SK-N-SH treated with all-trans-retinoic acid at 6 μM for 48 hours (cell line): ENCODE results near the gene DDHD1.

ENCODE experiments used
- ATAC-seq: fragments of 200-7000 bp; cut with Tn5 transposase; 3 replicates; pipeline ENCODE4 v1.9.1; 2020; ENCODE audit warnings: mild to moderate bottlenecking, moderate library complexity
- ARNTL ChIP-seq: fragments of 450-650 bp; formaldehyde crosslinking; IDR thresholded peaks from 2 replicates; pipeline ENCODE4 v1.5.0; 2020; ENCODE audit warnings: low read depth, mild to moderate bottlenecking, moderate library complexity, borderline replicate concordance
- BACH2 ChIP-seq: fragments of 250-450 bp; sonication (Bioruptor Pico); IDR thresholded peaks from 2 replicates; pipeline ENCODE4 v1.9.0; 2021; ENCODE audit warnings: mild to moderate bottlenecking, borderline replicate concordance
- CSDC2 ChIP-seq: fragments of 250-450 bp; sonication (Bioruptor Pico); IDR thresholded peaks from 2 replicates; pipeline ENCODE4 v1.5.0; 2020; ENCODE audit warnings: mild to moderate bottlenecking, moderate library complexity
- ESRRG ChIP-seq: fragments of 250-450 bp; sonication (Bioruptor Pico); IDR thresholded peaks from 2 replicates; pipeline ENCODE4 v1.6.1; 2021; ENCODE audit warnings: mild to moderate bottlenecking
- GLIS3 ChIP-seq: fragments of 250-450 bp; sonication (Bioruptor Pico); IDR thresholded peaks from 2 replicates; pipeline ENCODE4 v1.5.0; 2020; ENCODE audit warnings: mild to moderate bottlenecking, moderate library complexity
- ISL1 ChIP-seq: fragments of 250-450 bp; sonication (Bioruptor Pico); IDR thresholded peaks from 2 replicates; pipeline ENCODE4 v2.1.2; 2022; ENCODE audit warnings: mild to moderate bottlenecking, moderate library complexity
- OSR1 ChIP-seq: fragments of 250-450 bp; sonication (Bioruptor Pico); IDR thresholded peaks from 2 replicates; pipeline ENCODE4 v1.8.0; 2022; ENCODE audit warnings: moderate library complexity, mild to moderate bottlenecking, inconsistent platforms
- RARB ChIP-seq: fragments of 250-450 bp; sonication (Bioruptor Pico); IDR thresholded peaks from 2 replicates; pipeline ENCODE4 v1.8.0; 2021; ENCODE audit warnings: mild to moderate bottlenecking, moderate library complexity
- SNAI2 ChIP-seq: fragments of 250-450 bp; sonication (Bioruptor Pico); IDR thresholded peaks from 2 replicates; pipeline ENCODE4 v1.5.0; 2020; ENCODE audit warnings: mild to moderate bottlenecking, moderate library complexity
- TCF4 ChIP-seq: fragments of 250-450 bp; sonication (Bioruptor Pico); IDR thresholded peaks from 2 replicates; pipeline ENCODE4 v1.8.0; 2021; ENCODE audit warnings: mild to moderate bottlenecking, moderate library complexity, borderline replicate concordance
- TOX ChIP-seq: fragments of 250-450 bp; sonication (Bioruptor Pico); IDR thresholded peaks from 2 replicates; pipeline ENCODE4 v1.8.0; 2021; ENCODE audit warnings: mild to moderate bottlenecking, moderate library complexity, borderline replicate concordance
- ZC3H10 ChIP-seq: fragments of 250-450 bp; sonication (Bioruptor Pico); IDR thresholded peaks from 2 replicates; pipeline ENCODE4 v1.5.1; 2021; ENCODE audit warnings: mild to moderate bottlenecking, moderate library complexity
- ZFP3 ChIP-seq: fragments of 250-450 bp; sonication (Bioruptor Pico); IDR thresholded peaks from 2 replicates; pipeline ENCODE4 v1.5.0; 2020; ENCODE audit warnings: mild to moderate bottlenecking, moderate library complexity
- ZNF565 ChIP-seq: fragments of 450-650 bp; formaldehyde crosslinking; conservative IDR thresholded peaks from 2 replicates; pipeline ENCODE4 v1.5.0; 2020; ENCODE audit warnings: low read depth, mild to moderate bottlenecking, moderate library complexity
- ZNF8 ChIP-seq: fragments of 450-650 bp; formaldehyde crosslinking; IDR thresholded peaks from 2 replicates; pipeline ENCODE4 v1.5.0; 2020; ENCODE audit warnings: mild to moderate bottlenecking, moderate library complexity
- TF ChIP-seq, protein P1 (sequence below): fragments of 250-450 bp; sonication (Bioruptor Pico); IDR thresholded peaks from 2 replicates; pipeline ENCODE4 v1.5.1; 2021; ENCODE audit warnings: mild to moderate bottlenecking, moderate library complexity
- TF ChIP-seq, protein P2 (sequence below): fragments of 250-450 bp; sonication (Bioruptor Pico); IDR thresholded peaks from 2 replicates; pipeline ENCODE4 v1.8.0; 2021; ENCODE audit warnings: low read depth, mild to moderate bottlenecking, moderate library complexity, borderline replicate concordance
- TF ChIP-seq, protein P3 (sequence below): fragments of 250-450 bp; sonication (Bioruptor Pico); IDR thresholded peaks from 2 replicates; pipeline ENCODE4 v1.5.1; 2020; ENCODE audit warnings: low read depth, mild to moderate bottlenecking, moderate library complexity
- TF ChIP-seq, protein P4 (sequence below): fragments of 250-450 bp; sonication (Bioruptor Pico); IDR thresholded peaks from 2 replicates; pipeline ENCODE4 v1.8.0; 2020; ENCODE audit warnings: mild to moderate bottlenecking, moderate library complexity, borderline replicate concordance
- TF ChIP-seq, protein P5 (sequence below): fragments of 250-450 bp; sonication (Bioruptor Pico); IDR thresholded peaks from 2 replicates; pipeline ENCODE4 v1.5.0; 2020; ENCODE audit warnings: mild to moderate bottlenecking, moderate library complexity

Gene DDHD1

DNA sequence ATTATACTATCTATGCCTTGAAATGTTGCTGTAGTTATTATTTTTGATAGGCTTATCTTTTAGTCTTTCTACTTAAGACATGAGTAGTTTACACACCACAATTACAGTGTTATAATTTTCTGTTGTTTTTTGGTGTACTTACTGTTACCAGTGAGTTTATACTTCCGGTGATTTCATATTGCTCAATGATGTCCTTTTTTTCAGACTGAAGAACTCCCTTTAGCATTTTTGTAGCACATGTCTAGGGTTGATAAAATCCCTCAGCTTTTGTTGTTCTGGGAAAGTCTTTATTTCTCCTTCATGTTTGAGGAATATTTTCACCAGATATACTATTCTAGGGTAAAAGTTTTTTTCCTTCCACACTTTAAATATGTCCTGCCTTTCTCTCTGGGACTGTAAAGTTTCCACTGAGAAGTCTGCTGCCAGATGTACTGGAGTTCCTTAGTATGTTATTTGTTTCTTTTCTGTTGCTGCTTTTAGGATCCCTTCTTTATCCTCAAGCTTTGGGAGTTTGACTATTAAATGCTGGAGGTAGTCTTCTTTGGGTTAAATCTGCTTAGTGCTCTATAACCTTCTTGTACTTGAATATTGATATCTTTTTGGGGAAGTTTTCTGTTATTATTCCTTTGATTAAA is 160.8 kb downstream of the DDHD1 start:
- no peak for ATAC-seq

DNA sequence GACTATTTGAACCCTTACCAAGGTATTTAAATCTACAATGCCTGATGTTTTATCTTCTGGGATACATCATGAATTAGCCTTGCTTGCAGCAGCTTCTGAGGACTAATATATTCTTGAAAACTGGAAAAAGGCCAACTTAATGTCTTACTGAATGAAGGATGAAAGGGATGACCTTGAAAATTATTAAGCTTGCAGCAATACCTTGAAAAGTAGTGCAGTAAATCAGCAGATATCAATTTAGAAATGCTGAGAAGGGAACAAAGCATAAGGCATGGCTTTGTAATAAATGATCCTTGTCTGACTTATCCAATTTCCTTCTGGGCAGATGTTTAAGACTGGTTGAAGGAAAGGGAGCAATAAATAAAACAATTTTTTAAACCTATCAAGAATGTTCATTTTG is 165.0 kb downstream of the DDHD1 start:
- TF ChIP-seq ISL1: peak; percentile 62
- TF ChIP-seq, protein P1, sequence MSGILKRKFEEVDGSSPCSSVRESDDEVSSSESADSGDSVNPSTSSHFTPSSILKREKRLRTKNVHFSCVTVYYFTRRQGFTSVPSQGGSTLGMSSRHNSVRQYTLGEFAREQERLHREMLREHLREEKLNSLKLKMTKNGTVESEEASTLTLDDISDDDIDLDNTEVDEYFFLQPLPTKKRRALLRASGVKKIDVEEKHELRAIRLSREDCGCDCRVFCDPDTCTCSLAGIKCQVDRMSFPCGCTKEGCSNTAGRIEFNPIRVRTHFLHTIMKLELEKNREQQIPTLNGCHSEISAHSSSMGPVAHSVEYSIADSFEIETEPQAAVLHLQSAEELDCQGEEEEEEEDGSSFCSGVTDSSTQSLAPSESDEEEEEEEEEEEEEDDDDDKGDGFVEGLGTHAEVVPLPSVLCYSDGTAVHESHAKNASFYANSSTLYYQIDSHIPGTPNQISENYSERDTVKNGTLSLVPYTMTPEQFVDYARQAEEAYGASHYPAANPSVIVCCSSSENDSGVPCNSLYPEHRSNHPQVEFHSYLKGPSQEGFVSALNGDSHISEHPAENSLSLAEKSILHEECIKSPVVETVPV (CRISPR knock-in tag): no peak
- ATAC-seq: peak; percentile 50; the same call in 2 of the 3 replicates

More for the DNA sequence above, 160.8 kb downstream of the DDHD1 start:
- TF ChIP-seq ZNF565 (CRISPR knock-in tag) (no peak), TOX (no peak), ARNTL (CRISPR knock-in tag) (no peak), ZC3H10 (CRISPR knock-in tag) (no peak), CSDC2 (CRISPR knock-in tag) (no peak), BACH2 (CRISPR knock-in tag) (no peak), OSR1 (CRISPR knock-in tag) (no peak), SNAI2 (CRISPR knock-in tag) (no peak), TCF4 (CRISPR knock-in tag) (no peak), ESRRG (CRISPR knock-in tag) (no peak)
- TF ChIP-seq, protein P1 (CRISPR knock-in tag): no peak
- TF ChIP-seq, protein P2, sequence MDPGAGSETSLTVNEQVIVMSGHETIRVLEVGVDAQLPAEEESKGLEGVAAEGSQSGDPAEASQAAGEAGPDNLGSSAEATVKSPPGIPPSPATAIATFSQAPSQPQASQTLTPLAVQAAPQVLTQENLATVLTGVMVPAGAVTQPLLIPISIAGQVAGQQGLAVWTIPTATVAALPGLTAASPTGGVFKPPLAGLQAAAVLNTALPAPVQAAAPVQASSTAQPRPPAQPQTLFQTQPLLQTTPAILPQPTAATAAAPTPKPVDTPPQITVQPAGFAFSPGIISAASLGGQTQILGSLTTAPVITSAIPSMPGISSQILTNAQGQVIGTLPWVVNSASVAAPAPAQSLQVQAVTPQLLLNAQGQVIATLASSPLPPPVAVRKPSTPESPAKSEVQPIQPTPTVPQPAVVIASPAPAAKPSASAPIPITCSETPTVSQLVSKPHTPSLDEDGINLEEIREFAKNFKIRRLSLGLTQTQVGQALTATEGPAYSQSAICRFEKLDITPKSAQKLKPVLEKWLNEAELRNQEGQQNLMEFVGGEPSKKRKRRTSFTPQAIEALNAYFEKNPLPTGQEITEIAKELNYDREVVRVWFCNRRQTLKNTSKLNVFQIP (CRISPR knock-in tag): no peak
- TF ChIP-seq, protein P3, sequence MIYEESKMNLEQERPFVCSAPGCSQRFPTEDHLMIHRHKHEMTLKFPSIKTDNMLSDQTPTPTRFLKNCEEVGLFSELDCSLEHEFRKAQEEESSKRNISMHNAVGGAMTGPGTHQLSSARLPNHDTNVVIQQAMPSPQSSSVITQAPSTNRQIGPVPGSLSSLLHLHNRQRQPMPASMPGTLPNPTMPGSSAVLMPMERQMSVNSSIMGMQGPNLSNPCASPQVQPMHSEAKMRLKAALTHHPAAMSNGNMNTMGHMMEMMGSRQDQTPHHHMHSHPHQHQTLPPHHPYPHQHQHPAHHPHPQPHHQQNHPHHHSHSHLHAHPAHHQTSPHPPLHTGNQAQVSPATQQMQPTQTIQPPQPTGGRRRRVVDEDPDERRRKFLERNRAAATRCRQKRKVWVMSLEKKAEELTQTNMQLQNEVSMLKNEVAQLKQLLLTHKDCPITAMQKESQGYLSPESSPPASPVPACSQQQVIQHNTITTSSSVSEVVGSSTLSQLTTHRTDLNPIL (CRISPR knock-in tag): no peak
- TF ChIP-seq, protein P4, sequence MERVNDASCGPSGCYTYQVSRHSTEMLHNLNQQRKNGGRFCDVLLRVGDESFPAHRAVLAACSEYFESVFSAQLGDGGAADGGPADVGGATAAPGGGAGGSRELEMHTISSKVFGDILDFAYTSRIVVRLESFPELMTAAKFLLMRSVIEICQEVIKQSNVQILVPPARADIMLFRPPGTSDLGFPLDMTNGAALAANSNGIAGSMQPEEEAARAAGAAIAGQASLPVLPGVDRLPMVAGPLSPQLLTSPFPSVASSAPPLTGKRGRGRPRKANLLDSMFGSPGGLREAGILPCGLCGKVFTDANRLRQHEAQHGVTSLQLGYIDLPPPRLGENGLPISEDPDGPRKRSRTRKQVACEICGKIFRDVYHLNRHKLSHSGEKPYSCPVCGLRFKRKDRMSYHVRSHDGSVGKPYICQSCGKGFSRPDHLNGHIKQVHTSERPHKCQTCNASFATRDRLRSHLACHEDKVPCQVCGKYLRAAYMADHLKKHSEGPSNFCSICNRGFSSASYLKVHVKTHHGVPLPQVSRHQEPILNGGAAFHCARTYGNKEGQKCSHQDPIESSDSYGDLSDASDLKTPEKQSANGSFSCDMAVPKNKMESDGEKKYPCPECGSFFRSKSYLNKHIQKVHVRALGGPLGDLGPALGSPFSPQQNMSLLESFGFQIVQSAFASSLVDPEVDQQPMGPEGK: no peak
- TF ChIP-seq, protein P5, sequence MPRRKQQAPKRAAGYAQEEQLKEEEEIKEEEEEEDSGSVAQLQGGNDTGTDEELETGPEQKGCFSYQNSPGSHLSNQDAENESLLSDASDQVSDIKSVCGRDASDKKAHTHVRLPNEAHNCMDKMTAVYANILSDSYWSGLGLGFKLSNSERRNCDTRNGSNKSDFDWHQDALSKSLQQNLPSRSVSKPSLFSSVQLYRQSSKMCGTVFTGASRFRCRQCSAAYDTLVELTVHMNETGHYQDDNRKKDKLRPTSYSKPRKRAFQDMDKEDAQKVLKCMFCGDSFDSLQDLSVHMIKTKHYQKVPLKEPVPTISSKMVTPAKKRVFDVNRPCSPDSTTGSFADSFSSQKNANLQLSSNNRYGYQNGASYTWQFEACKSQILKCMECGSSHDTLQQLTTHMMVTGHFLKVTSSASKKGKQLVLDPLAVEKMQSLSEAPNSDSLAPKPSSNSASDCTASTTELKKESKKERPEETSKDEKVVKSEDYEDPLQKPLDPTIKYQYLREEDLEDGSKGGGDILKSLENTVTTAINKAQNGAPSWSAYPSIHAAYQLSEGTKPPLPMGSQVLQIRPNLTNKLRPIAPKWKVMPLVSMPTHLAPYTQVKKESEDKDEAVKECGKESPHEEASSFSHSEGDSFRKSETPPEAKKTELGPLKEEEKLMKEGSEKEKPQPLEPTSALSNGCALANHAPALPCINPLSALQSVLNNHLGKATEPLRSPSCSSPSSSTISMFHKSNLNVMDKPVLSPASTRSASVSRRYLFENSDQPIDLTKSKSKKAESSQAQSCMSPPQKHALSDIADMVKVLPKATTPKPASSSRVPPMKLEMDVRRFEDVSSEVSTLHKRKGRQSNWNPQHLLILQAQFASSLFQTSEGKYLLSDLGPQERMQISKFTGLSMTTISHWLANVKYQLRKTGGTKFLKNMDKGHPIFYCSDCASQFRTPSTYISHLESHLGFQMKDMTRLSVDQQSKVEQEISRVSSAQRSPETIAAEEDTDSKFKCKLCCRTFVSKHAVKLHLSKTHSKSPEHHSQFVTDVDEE (CRISPR knock-in tag): no peak

DNA sequence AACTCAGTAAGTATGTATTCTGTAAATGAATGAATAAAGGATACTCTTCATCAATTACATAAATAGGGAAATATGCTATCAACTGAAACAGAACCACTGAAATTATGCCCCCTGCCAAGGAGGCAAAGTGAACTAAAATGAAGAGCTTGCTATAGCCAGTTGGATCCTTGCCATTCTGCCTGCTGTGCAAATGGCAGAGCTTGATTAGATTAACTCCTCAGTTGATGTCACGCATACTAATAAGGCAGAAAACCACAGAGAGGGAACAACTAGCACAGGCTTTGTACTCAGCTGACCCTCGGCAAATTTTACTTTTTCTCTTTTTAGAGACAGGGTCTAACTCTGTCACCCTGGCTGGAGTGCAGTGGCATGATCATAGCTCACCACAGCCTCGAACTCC is 165.6 kb downstream of the DDHD1 start:
- peak; percentile 77 for ATAC-seq
- TF ChIP-seq ESRRG (CRISPR knock-in tag) (no peak), ZFP3 (CRISPR knock-in tag) (no peak), CSDC2 (CRISPR knock-in tag) (no peak), BACH2 (CRISPR knock-in tag) (no peak), RARB (CRISPR knock-in tag) (no peak), ZNF8 (CRISPR knock-in tag) (no peak), ISL1 (peak; percentile 6; the same call in 1 of the 2 replicates), GLIS3 (no peak), OSR1 (CRISPR knock-in tag) (no peak)
- TF ChIP-seq, protein P5 (CRISPR knock-in tag): 0 out of 2 replicates have a peak, but pooled peaks have one; percentile 20
